Cardiac fibroblast (primary cell): ENCODE results near the gene CD81.

Source experiments
- DNase-seq, 2 donors: peaks; one replicate each; pipeline versions ENCODE4 v3.0.0 to v3.0.0-alpha.2; 2010; ENCODE audit warnings: low read depth in 2 of 2
- H3K4me3 ChIP-seq, 2 donors: replicated peaks in 1 of 2; 1 replicate in 1 of 2; 2 replicates in 1 of 2; pipeline ENCODE4 v1.5.1; 2011; ENCODE audit warnings: low read depth in 2 of 2, low read length in 2 of 2, mild to moderate bottlenecking in 2 of 2, moderate library complexity in 1 of 2
- TF ChIP-seq, protein P1 (sequence below): IDR thresholded peaks from one replicate; pipeline ENCODE4 v1.5.1; 2011; ENCODE audit warnings: low read depth, mild to moderate bottlenecking, low read length, inconsistent platforms

The CD81 gene

GRCh38 chr11:2408671-2409070 is 31.6 kb downstream of the CD81 start:
- TF ChIP-seq, protein P1, sequence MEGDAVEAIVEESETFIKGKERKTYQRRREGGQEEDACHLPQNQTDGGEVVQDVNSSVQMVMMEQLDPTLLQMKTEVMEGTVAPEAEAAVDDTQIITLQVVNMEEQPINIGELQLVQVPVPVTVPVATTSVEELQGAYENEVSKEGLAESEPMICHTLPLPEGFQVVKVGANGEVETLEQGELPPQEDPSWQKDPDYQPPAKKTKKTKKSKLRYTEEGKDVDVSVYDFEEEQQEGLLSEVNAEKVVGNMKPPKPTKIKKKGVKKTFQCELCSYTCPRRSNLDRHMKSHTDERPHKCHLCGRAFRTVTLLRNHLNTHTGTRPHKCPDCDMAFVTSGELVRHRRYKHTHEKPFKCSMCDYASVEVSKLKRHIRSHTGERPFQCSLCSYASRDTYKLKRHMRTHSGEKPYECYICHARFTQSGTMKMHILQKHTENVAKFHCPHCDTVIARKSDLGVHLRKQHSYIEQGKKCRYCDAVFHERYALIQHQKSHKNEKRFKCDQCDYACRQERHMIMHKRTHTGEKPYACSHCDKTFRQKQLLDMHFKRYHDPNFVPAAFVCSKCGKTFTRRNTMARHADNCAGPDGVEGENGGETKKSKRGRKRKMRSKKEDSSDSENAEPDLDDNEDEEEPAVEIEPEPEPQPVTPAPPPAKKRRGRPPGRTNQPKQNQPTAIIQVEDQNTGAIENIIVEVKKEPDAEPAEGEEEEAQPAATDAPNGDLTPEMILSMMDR = no peak
- H3K4me3 ChIP-seq = no peak overlapping the region
- no peak for DNase-seq

GRCh38 chr11:2409126-2409525 is 32.0 kb downstream of the CD81 start:
- TF ChIP-seq, protein P1 = no peak
- no peak for DNase-seq
- H3K4me3 ChIP-seq = no peak overlapping the region

- TF ChIP-seq, protein P1 = no peak
- no peak for DNase-seq
- H3K4me3 ChIP-seq = no peak overlapping the region
These were observed 32.7 kb downstream of the CD81 start for GRCh38 chr11:2409611-2410468.

DNA sequence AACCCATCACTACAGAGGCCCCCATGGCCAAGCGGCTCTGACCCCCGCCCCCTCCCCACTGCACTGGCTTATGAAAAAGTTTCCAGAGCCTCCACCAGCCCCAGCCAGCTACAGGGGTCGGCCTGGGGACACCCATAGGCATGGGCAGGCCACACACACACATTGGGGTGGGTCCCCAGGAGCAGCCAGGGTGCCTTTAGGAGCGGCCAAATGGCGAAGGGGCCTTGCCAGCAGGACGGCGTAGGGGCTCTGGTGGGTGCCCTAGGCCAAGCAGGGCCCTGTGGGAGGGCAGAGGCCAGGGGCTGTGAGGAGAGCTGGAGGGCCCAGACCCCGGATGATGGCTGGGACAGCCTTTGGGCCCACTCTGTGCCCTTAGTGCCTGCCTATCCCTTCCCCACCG is 33.5 kb downstream of the CD81 start:
- DNase-seq = no peak
- no peak overlapping the region for H3K4me3 ChIP-seq
- TF ChIP-seq, protein P1 = no peak

GRCh38 chr11:2411446-2412305 is 34.6 kb downstream of the CD81 start:
- no peak for DNase-seq
- TF ChIP-seq, protein P1 = no peak
- H3K4me3 ChIP-seq = no peak overlapping the region

DNA sequence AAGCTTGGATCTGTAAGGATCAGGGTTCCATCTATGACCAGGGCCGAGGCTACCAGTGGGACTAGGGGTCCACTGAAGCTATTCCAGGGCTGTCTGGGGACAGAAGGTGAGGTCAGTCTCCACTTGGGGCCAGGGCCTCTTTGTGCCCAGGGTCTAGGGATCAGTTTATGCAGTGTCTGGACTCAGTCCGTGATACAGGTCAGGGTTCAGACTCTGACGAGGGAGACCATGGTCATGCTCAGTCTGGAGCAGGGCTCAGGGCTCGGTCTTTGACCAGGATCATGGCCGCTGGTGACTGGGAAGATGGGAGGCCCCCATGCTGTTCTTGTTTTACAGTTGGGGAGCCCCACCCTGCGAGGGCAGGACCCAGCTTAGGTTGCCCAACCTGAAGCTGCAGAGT is 35.2 kb downstream of the CD81 start:
- no peak overlapping the region for H3K4me3 ChIP-seq
- no peak for DNase-seq
- TF ChIP-seq, protein P1 = no peak
